Stimulated activated CD8-positive, alpha-beta memory T cell treated with anti-CD3 and anti-CD28 coated beads, Interleukin-12 subunit alpha, Interleukin-12 subunit beta, amount 100 ng/mL, for 24 hours (primary cell): Measurements from ENCODE around the gene NPFFR1.
"Not testable (repeated sequence)": the region's sequence is repeated elsewhere in the genome, so short reads cannot be mapped to it uniquely, and the experiment has no call there.

Source experiments
- DNase-seq: peaks from one replicate; pipeline ENCODE4 v3.0.0-alpha.2; 2020; ENCODE audit errors: extremely low read depth

NPFFR1 gene

GRCh38 chr10:70285476-70285831 lies 1.6 kb upstream of the NPFFR1 start:
- DNase-seq: no peak

DNA sequence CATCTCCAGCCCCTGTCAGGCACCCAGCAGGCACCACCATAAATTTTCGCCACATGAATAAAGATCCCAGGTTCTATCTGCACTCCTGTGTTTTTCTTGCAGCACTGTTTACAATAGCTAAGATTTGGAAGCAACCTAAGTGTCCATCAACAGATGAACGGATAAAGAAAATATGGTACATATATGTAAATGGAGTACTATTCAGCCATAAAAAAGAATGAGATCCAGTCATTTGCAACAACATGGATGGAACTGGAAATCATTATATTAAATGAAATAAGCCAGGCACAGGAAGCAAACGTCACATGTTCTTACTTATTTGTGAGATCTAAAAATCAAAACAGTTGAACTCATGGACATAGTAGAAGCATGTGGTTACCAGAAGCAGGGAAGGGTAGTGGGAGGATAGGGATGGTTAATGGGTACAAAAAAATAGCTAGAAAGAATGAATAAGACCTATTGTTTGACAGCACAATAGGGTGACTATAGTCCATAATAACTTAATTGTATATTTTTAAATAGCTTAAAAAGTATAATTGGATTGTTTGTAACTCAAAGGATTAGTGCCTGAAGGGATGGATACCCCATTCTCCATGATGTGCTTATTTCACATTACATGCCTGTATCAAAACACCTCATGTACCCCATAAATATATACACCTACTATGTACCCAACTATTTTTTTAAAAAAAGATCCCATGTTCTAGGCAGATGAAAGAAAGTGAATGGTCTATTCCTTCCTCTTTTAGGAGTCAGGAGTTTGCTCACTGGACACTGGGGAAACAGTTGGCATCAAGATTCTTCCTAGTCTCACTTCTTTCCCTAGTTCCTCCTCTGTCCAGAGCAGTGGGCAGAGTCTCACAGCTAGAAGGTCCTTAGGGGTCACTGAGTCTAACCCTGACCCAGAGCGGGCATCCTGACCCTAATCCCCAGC lies 1.0 kb upstream of the NPFFR1 start:
- no peak for DNase-seq

DNA sequence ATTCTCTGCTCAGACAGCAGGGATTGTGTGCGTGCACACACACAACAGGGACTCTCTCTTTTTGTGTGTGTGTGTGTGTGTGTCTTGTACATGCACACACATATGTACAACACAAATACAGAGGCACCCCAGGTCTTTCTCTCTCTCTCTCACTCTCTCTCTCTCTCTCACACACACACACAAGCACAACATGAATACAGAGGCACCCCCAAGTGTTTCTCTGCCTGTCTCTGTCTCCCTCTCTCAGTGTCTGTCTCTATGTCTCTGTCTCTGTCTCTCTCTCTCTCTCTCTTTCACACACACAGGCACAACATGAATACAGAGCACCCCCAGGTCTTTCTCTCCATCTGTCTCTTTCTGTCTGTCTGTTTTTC lies 746 bp downstream of the NPFFR1 start:
- DNase-seq: no peak

GRCh38 chr10:70281609-70282008 lies 2.2 kb downstream of the NPFFR1 start:
- DNase-seq: no peak

DNA sequence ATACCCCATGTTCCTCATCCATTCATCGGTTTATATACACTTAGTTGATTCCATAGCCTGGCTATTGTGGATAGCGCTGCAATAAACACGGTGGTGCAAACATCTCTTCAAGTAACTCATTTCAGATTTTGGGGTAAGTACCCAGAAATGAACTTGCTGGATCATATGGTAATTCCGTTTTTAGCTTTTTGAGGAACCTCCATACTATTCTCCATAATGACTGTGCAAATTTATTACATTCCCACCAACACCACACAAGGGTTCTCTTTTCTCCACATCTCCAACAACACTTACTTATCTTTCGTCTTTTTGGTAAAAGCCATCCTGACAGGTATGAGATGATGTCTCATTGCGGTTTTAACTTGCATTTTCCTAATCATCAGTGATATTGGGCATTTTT lies 3.7 kb downstream of the NPFFR1 start:
- no peak for DNase-seq

GRCh38 chr10:70277396-70278030 lies 6.3 kb downstream of the NPFFR1 start:
- DNase-seq: no peak

DNA sequence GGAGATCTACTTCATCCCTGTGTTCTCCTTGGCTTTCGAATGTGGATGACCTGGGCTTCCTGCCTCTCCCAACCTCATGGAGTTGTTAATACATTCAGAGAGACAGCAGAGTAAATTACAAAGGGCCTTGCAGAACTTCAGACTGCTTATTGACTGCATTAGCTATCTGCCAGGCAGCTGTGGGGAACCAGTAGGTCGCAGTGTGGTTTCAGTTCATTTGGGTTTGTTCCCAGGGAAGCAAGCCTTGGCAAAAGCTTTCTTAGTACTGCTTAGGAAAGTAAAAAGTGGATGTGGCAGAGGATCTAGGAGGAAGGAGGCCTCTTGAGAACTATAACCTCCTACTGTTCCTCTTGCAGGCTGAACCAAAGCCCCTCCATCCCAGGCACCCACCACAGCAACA lies 9.2 kb downstream of the NPFFR1 start:
- DNase-seq: no peak

DNA sequence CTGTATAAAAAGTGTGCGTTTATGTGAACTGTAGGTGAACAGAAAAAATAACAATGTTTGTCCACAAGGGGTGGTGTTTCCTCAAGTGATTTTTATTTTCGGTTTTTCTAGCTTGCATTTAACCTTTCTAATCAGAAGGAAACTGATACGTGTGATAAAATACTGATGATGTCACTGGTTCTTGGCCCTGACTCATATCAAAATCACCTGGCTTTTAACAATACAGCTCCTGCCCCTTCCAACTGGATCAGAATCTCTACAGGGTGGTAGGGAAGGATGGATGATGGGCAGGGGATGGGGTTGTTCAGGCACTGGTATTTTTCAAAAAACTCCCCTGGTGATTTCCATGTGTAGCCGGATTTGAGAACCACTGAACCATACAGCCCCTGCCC lies 10.9 kb downstream of the NPFFR1 start:
- DNase-seq: no peak

DNA sequence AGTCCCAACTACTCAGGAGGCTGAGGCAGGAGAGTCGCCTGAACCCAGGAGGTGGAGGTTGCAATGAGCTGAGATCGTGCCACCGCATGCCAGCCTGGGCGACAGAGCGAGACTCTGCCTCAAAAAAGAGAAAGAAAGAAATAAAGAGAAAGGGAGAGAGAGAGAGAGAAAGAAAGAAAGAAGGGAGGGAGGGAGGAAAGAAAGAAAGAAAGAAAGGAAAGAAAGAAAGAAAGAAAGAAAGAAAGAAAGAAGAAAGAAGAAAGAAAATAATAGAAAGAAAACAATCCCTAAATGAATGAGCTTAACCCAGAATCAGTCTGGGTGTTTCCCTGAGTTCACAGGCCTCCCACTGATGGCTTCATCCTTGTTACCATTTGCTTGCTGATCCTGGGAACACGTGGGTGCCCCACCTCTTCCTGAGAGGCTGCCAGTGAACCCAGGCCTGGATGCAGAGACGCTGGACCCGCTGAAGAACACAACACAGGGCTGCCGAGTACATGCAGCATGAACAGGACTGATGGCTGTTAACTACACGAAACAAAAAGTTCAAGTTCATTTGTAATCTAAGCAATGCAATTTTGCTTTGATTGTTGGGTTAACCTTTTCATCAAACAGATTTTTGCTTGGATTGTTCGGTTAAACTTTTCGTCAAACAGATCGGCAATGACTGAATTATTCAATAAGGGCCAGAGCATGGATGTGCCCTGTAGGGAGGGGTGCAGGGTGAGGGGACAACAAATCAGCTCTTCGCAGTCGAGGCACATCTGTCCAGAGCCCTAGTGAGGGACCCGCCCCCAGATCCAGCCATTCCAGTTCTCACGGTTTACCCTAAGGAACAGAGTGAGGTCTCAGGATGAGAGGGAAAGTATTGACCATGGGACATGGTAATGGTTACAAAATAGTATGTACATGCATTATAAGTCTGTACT lies 11.5 kb downstream of the NPFFR1 start:
- no peak for DNase-seq

- no peak for DNase-seq
Measured at GRCh38 chr10:70270952-70271351, 12.9 kb downstream of the NPFFR1 start.

DNA sequence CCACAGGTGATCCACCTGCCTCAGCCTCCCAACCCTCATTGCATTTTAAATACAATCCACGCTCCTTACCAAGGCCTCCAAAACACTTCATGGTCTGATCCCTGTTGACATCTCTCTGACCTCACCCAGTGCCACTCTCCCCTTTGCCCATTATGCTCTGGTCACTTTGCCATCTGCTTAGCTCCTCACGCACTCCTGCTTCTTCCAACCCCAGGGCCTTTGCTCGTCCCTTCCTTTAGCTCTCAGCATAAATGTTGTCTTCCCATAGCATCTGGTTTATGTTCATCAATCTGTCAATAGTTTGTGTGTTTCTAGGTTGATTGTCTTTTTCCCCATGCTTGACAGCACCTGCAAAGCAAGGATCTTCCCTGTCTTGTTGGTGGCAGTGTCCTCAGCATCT lies 14.1 kb downstream of the NPFFR1 start:
- no peak for DNase-seq

- no peak for DNase-seq
Measured at GRCh38 chr10:70268376-70268775, 15.4 kb downstream of the NPFFR1 start.

GRCh38 chr10:70267161-70267933 lies 16.5 kb downstream of the NPFFR1 start:
- DNase-seq: no peak

DNA sequence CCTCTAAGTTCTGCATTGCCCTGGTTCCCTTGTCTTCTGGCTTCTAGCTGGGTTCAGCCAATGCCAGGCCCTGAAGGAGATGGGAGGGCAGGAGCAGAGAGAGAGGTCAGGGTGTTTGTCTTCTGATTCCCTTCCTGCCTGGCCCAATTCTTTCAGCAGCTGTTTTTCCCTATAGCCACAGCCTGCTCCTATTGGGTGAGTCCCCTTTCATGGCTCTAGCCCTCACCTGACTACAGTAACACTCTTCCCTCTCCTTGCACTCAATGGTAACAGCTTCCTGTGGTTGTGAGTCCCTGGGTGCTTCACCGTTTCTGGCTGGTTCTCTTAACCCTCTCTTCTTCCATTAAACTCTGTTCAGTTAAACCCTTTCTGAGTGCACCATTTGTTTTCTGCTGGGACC lies 17.1 kb downstream of the NPFFR1 start:
- no peak for DNase-seq

DNA sequence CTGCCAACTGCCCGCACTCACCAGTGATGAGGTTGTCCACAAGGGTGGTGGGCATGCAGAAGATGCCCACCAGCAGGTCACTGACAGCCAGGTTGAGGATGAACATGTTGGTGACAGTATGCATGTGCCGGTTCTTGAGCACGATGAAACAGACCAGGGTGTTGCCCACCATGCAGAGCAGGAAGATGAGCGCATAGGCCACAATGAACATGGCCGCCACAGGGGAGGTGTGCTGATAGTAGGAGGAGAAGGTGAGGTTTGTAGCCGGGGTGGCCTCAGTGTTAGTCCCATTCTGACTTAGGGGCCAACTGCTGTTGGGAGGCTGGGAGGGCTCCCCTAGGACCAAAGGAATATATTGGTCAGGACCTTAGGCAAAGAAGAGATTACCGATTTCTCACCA lies 17.7 kb downstream of the NPFFR1 start:
- DNase-seq: no peak

DNA sequence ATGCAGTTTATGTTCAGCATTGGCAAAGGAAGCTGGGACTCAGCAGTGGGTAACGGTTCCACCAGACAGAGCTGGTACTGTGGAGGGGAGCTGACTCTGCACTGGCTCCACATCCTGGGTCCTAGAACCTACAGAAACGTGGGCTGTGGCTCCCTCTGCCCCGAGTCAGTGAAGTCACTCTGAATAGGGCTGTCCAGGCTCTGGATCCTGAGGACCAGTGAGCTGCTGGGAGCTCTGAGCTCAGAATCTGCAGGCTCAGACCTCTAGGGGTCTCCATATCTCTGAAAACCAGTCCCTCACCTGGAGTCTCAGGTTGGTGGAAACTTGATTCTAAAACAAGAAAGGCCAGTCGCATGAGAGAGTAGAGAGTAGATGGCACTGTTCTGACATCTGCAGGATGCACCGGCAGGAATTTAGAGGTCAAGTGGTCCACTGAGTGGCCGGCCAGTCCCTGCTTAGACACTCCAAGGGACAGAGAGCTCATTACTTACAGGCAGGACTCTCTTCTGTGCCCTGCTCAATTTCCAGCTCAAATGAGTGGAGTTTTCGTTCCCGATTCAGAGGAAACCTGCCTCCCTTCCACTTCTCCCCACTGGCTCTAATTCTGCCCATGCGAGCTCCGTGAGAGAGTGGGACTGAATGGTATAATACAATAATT lies 18.6 kb downstream of the NPFFR1 start:
- no peak for DNase-seq

DNA sequence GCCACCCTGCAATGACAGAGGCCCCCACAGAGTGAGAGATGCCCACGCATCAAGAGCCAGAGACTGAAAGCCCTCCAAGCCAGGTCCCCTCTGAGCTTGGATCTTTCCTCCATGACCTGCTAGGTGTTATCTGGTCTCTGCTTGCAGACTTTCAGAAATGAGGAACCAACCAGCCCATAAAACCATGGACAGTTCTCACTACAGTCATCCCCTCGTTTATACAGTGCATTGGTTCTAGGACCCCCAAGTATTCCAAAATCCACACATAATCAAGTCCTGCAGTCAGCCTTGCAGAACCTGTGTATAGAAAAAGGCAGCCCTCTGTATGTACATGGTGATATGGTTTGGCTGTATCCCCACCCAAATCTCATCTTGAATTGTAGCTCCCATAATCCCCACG lies 23.1 kb downstream of the NPFFR1 start:
- no peak for DNase-seq

DNA sequence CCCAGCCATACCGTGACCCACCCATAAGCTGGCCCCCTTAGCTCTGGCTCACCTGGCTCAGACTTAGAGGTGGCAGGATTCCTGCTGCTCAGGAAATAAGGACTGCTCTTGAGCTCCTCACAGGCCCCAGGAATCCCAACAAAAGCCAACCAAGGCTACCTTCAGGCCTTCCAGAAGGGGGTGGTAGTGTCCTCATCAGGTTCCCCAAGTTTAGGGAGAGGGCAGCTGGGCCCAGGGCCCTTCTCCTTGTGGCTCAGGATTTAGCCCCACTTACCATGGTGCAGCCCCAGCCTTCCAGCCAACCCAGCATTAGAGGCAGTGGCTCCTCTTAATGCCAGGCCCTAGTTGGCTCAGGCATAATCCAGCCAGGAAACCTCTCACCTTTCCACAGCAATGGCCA lies 23.5 kb downstream of the NPFFR1 start:
- DNase-seq: no peak

DNA sequence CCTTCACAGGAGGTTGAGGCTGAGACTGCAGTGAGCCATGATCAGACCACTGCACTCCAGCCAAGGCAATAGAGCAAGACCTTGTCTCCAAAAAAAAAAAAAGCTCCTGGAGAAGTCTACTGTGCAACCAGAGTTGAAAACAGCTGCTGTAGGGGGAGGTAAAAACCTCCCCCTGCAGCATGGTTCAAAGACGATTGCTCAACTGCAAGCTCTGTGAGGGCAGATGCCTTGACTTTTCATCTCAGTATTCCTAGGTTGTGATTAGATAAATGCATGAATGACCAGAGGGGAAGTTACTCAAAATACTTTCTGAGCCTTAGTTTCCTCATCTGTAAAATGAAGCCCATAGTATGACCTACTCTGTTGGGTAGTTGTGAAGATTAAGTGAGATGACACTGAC lies 25.6 kb downstream of the NPFFR1 start:
- DNase-seq: no peak

GRCh38 chr10:70257816-70258215 lies 26.0 kb downstream of the NPFFR1 start:
- DNase-seq: not testable (repeated sequence)

DNA sequence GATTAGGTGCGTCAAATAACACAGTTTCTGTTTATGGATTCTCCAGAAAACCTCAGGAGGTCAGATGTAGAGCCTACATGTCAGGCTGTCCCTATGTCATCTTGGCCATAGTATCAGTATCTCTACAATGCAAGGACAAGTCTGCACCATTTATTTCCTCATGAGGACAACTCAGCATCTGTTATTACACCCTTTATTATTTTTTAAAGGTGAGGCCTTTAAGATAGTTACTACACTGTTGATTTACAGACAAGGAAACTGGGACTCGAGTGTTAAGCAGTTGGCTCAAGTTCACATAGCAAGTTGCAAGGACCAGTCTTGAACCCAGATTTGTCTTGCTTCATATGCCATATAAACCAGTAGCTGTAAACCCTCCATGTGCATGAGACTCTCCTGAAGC lies 27.3 kb downstream of the NPFFR1 start:
- no peak for DNase-seq
